Measurements from ENCODE around the gene SLC32A1. TPM values are rescaled to one million over a fixed set of nuclear protein-coding genes. Genes with fewer than 3 reads are reported as not detected.

Gene SLC32A1
- total RNA-seq, 1 experiment from 2014 or later, result 0.24 TPM

DNA sequence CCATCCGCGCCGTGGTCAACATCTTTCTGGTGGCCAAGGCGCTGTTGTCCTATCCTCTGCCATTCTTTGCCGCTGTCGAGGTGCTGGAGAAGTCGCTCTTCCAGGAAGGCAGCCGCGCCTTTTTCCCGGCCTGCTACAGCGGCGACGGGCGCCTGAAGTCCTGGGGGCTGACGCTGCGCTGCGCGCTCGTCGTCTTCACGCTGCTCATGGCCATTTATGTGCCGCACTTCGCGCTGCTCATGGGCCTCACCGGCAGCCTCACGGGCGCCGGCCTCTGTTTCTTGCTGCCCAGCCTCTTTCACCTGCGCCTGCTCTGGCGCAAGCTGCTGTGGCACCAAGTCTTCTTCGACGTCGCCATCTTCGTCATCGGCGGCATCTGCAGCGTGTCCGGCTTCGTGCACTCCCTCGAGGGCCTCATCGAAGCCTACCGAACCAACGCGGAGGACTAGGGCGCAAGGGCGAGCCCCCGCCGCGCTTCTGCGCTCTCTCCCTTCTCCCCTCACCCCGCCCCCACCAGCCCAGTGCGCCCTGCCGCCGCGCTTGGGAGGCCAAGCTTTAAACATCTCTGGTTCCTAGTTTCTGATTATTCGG, 4.0 kb downstream of the SLC32A1 start:
- no peak overlapping the region for H2BK20ac ChIP-seq (ENCODE audit: low read depth, low read length, poor library complexity, severe bottlenecking)
- no peak overlapping the region for H3K14ac ChIP-seq (ENCODE audit: insufficient read depth, low read length)
- peaks cover 34% of the 10 kb centered on the region for H3K23me2 ChIP-seq (ENCODE audit: insufficient read length, low read depth, low read length, poor library complexity, severe bottlenecking)
- H2AK5ac ChIP-seq (ENCODE audit: insufficient read length, low read length), result no peak overlapping the region
- no peak overlapping the region for H4K91ac ChIP-seq (ENCODE audit: insufficient read length, low read depth, low read length)
- no peak overlapping the region for H3K4ac ChIP-seq (ENCODE audit: low read depth, low read length)
- peaks cover 68% of the 10 kb centered on the region for H3K27me3 ChIP-seq (ENCODE audit: insufficient read depth, low read length)
- H2BK15ac ChIP-seq (ENCODE audit: low read depth, low read length), result no peak overlapping the region
- H3K9me3 ChIP-seq (ENCODE audit: control insufficient read depth, low read depth, low read length), result no peaks in the 10 kb centered on the region
- no peak overlapping the region for H3K23ac ChIP-seq (ENCODE audit: insufficient read length, low read depth, low read length)
- H2BK12ac ChIP-seq (ENCODE audit: insufficient read length, low read depth, low read length), result no peak overlapping the region
- peak overlapping the region; percentile 53 to 78 for H3K4me3 Mint-ChIP-seq
- H3K36me3 Mint-ChIP-seq (ENCODE audit: insufficient read depth in 1 of 3, low read depth in 3 of 3), result peaks cover 0 to 2% (median 0%) of the 10 kb centered on the region in 3 experiments; a peak in 1 of 7 replicates
- H3K4me1 ChIP-seq (ENCODE audit: insufficient read depth, low read length), result peaks cover 10% of the 10 kb centered on the region; the same call in 1 of the 2 replicates
- H3K79me1 ChIP-seq (ENCODE audit: insufficient read depth, low read depth, low read length, poor library complexity, severe bottlenecking), result no peaks in the 10 kb centered on the region
- no peak overlapping the region for H3K27ac Mint-ChIP-seq
- no peak overlapping the region for H3T11ph ChIP-seq (ENCODE audit: low read length)
- peak overlapping the region; percentile 1 for H3K18ac ChIP-seq (ENCODE audit: insufficient read length, low read depth, low read length)
- DNase-seq, result peak; percentile 66
- H3K4me2 ChIP-seq (ENCODE audit: insufficient read depth, insufficient read length, low read length), result peak overlapping the region; percentile 58
- H3K27me3 Mint-ChIP-seq (ENCODE audit: low read depth), result peaks cover 99% of the 10 kb centered on the region
- H3K27ac ChIP-seq (ENCODE audit: insufficient read length, low read depth, low read length), result no peak overlapping the region
- no peaks in the 10 kb centered on the region for H3K79me2 ChIP-seq (ENCODE audit: insufficient read depth, low read length)
- no peak overlapping the region for H4K8ac ChIP-seq (replicated peaks; ENCODE audit: insufficient read length, low read depth, low read length)
- no peak overlapping the region for H3K9ac ChIP-seq (ENCODE audit: extremely low read depth, insufficient read length, low read length)
- H3K56ac ChIP-seq (ENCODE audit: insufficient read length, low read depth, low read length), result no peak overlapping the region
- no peak overlapping the region for H2AFZ ChIP-seq (ENCODE audit: low read length)
- H2BK5ac ChIP-seq (ENCODE audit: insufficient read length, low read length), result no peak overlapping the region
- peaks cover 54 to 64% of the 10 kb centered on the region in 2 experiments for H3K4me1 Mint-ChIP-seq
- no peaks in the 10 kb centered on the region for H4K20me1 ChIP-seq (ENCODE audit: control insufficient read depth, insufficient read depth, insufficient read length)
- peaks cover 4 to 7% of the 10 kb centered on the region in 2 experiments; a peak in 4 of 5 replicates for H3K9me3 Mint-ChIP-seq
- H2BK120ac ChIP-seq (ENCODE audit: low read depth, low read length, poor library complexity, severe bottlenecking), result no peak overlapping the region
- TF ChIP-seq, protein P1, sequence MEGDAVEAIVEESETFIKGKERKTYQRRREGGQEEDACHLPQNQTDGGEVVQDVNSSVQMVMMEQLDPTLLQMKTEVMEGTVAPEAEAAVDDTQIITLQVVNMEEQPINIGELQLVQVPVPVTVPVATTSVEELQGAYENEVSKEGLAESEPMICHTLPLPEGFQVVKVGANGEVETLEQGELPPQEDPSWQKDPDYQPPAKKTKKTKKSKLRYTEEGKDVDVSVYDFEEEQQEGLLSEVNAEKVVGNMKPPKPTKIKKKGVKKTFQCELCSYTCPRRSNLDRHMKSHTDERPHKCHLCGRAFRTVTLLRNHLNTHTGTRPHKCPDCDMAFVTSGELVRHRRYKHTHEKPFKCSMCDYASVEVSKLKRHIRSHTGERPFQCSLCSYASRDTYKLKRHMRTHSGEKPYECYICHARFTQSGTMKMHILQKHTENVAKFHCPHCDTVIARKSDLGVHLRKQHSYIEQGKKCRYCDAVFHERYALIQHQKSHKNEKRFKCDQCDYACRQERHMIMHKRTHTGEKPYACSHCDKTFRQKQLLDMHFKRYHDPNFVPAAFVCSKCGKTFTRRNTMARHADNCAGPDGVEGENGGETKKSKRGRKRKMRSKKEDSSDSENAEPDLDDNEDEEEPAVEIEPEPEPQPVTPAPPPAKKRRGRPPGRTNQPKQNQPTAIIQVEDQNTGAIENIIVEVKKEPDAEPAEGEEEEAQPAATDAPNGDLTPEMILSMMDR (conservative IDR thresholded peaks at IDR 0.05), result no peak
- no CpG with 5 or more reads among the region's 56 CpGs for WGBS (ENCODE audit: extremely low coverage, insufficient read length, low lambda C conversion rate)
- no peak overlapping the region for H4K5ac ChIP-seq (ENCODE audit: insufficient read length, low read depth, low read length)

All from H9 (cell line).